Loucy (cell line): ENCODE data around the gene CEL.
A peak's percentile ranks its signal among the peaks of the same experiment; 100 is the strongest.
"Not testable (repeated sequence)": the region's sequence is repeated elsewhere in the genome, so short reads cannot be mapped to it uniquely, and the experiment has no call there.

Experiments
- H2AFZ ChIP-seq: fragments of 200-600 bp; sonication (generic); 2 replicates; pipeline ENCODE4 v1.6.0; 2016; ENCODE audit warnings: antibody characterized with exemption, mild to moderate bottlenecking, low read length, moderate library complexity
- H3F3A ChIP-seq: fragments of 200-600 bp; 2 replicates; pipeline ENCODE4 v1.6.0; 2016; ENCODE audit warnings: antibody characterized with exemption, low read depth, mild to moderate bottlenecking
- H3K27me3 ChIP-seq: fragments of 200-600 bp; sonication (generic); 2 replicates; pipeline ENCODE4 v1.6.1; 2014; ENCODE audit warnings: low read length, mild to moderate bottlenecking; ENCODE audit not compliant: insufficient read depth, poor library complexity, severe bottlenecking
- H3K36me3 ChIP-seq: fragments of 200-600 bp; sonication (generic); 2 replicates; pipeline ENCODE4 v1.6.1; 2016; ENCODE audit warnings: low read length; ENCODE audit not compliant: insufficient read depth
- H3K4me1 ChIP-seq: fragments of 200-600 bp; sonication (generic); 2 replicates; pipeline ENCODE4 v1.5.1; 2014; ENCODE audit warnings: low read length, mild to moderate bottlenecking; ENCODE audit not compliant: insufficient read depth, poor library complexity, severe bottlenecking
- H3K4me2 ChIP-seq: fragments of 200-600 bp; sonication (generic); 2 replicates; pipeline ENCODE4 v1.6.0; 2014; ENCODE audit warnings: antibody characterized with exemption, low read length, low read depth, mild to moderate bottlenecking; ENCODE audit not compliant: poor library complexity, severe bottlenecking
- H3K4me3 ChIP-seq: fragments of 200-600 bp; sonication (generic); 2 replicates; pipeline ENCODE4 v1.5.1; 2014; ENCODE audit warnings: low read length, mild to moderate bottlenecking, mixed read lengths; ENCODE audit not compliant: poor library complexity, severe bottlenecking
- H3K79me2 ChIP-seq: fragments of 200-600 bp; sonication (generic); 2 replicates; pipeline ENCODE4 v1.6.1; 2014; ENCODE audit warnings: low read length; ENCODE audit not compliant: insufficient read depth
- H3K9ac ChIP-seq: fragments of 200-600 bp; sonication (generic); 2 replicates; pipeline ENCODE4 v1.6.0; 2014; ENCODE audit warnings: mild to moderate bottlenecking, low read depth, low read length, moderate library complexity; ENCODE audit not compliant: poor library complexity, severe bottlenecking
- H3K9me2 ChIP-seq: fragments of 200-600 bp; sonication (generic); replicated peaks from 2 replicates; pipeline ENCODE4 v1.6.1; 2016; ENCODE audit warnings: low read depth, low read length, mixed read lengths
- H3K9me3 ChIP-seq: fragments of 200-600 bp; sonication (generic); 2 replicates; pipeline ENCODE4 v1.6.1; 2014; ENCODE audit warnings: mild to moderate bottlenecking, antibody characterized with exemption, low read length, low read depth; ENCODE audit not compliant: insufficient read depth
- H4K20me1 ChIP-seq: fragments of 200-600 bp; sonication (generic); 2 replicates; pipeline ENCODE4 v1.6.0; 2014; ENCODE audit warnings: antibody characterized with exemption, low read length, mild to moderate bottlenecking; ENCODE audit not compliant: insufficient read depth, poor library complexity, severe bottlenecking
- CTCF ChIP-seq: fragments of 200-600 bp; sonication (generic); conservative IDR thresholded peaks from 2 replicates; pipeline ENCODE4 v1.5.1; 2014; ENCODE audit warnings: mild to moderate bottlenecking, antibody characterized with exemption, low read length
- EZH2phosphoT487 ChIP-seq: fragments of 200-600 bp; IDR thresholded peaks from 2 replicates; pipeline ENCODE4 v1.6.1; 2018; ENCODE audit warnings: antibody characterized with exemption, mild to moderate bottlenecking, moderate library complexity, borderline replicate concordance

The CEL gene

GRCh38 chr9:133037775-133038515 is 23.8 kb upstream of the CEL start:
- no peak overlapping the region for H2AFZ ChIP-seq
- H3K4me1 ChIP-seq: peaks cover 27% of the 10 kb centered on the region
- H3K4me2 ChIP-seq: peak overlapping the region; percentile 98
- no peaks in the 10 kb centered on the region for H3K9me3 ChIP-seq
- TF ChIP-seq EZH2phosphoT487 (no peak), CTCF (no peak)
- peaks cover 19% of the 10 kb centered on the region; the same call in 1 of the 2 replicates for H3K36me3 ChIP-seq
- H3K27me3 ChIP-seq: no peaks in the 10 kb centered on the region
- peak overlapping the region; percentile 28 for H3K9ac ChIP-seq
- no peaks in the 10 kb centered on the region for H3F3A ChIP-seq
- H4K20me1 ChIP-seq: peaks cover 46% of the 10 kb centered on the region
- H3K79me2 ChIP-seq: peaks cover 88% of the 10 kb centered on the region
- H3K4me3 ChIP-seq: no peak overlapping the region
- no peaks in the 10 kb centered on the region for H3K9me2 ChIP-seq

- H3F3A ChIP-seq, H3K9me2 ChIP-seq, H2AFZ ChIP-seq, H3K9me3 ChIP-seq, H3K27me3 ChIP-seq, H3K4me1 ChIP-seq, H3K4me2 ChIP-seq, H3K4me3 ChIP-seq, H3K9ac ChIP-seq: not testable (repeated sequence)
- H4K20me1 ChIP-seq: peaks cover 32% of the 10 kb centered on the region
- peaks cover 49% of the 10 kb centered on the region; the same call in 1 of the 2 replicates for H3K36me3 ChIP-seq
- peaks cover 57% of the 10 kb centered on the region for H3K79me2 ChIP-seq
- TF ChIP-seq CTCF: peak; percentile 64
These were observed 20.8 kb upstream of the CEL start for GRCh38 chr9:133040892-133041479.

GRCh38 chr9:133041958-133042357 is 19.8 kb upstream of the CEL start:
- Histone ChIP-seq H2AFZ (no peak overlapping the region), H3K9me2 (no peaks in the 10 kb centered on the region), H3K9ac (no peak overlapping the region), H3F3A (no peaks in the 10 kb centered on the region), H3K4me1 (peaks cover 5% of the 10 kb centered on the region), H3K9me3 (no peaks in the 10 kb centered on the region), H3K27me3 (no peaks in the 10 kb centered on the region), H3K36me3 (peaks cover 59% of the 10 kb centered on the region), H3K79me2 (peaks cover 48% of the 10 kb centered on the region), H3K4me2 (no peak overlapping the region), H3K4me3 (no peak overlapping the region), H4K20me1 (peaks cover 32% of the 10 kb centered on the region)
- TF ChIP-seq EZH2phosphoT487 (no peak), CTCF (no peak)
